ENCODE data around the gene INSYN2B.

INSYN2B gene

DNA sequence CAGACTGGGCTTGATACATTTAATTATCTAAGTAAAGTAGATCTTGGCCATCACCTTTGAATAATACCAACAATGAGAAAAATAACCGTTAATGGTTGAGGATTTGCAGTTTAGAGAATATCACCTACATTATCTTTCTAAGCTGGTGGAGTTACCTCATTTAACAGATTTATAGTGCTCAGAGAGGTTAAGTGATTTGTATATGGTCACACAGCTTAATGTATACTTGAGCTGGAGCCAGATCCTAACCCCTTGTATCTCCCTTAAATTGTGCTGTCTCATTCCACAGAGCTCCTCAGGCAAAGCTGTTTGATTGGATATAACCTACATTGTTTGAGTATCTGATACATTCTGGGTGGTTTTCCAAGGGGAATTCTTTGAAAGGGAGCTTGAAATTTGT is 57.8 kb downstream of the INSYN2B start:
- DNase-seq = no peak

DNA sequence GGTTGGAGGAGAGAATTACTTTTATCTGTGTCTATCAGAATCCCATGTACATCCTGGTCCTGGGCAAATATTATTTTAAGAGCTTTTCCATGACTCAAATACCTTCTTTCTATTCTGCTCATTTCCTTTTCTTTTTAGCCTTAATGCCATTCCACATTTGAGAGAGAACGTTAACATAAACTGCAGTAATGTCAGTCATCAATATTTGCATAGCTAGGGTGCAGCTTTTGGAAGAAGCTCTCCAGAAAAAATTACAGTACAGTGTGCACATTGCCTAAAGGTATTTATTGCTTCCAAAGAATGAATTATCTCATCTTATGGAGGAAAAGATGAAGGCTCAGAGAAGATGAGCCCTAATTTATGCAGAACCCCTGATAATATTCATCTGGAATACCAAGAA is 58.3 kb downstream of the INSYN2B start:
- DNase-seq = no peak

DNA sequence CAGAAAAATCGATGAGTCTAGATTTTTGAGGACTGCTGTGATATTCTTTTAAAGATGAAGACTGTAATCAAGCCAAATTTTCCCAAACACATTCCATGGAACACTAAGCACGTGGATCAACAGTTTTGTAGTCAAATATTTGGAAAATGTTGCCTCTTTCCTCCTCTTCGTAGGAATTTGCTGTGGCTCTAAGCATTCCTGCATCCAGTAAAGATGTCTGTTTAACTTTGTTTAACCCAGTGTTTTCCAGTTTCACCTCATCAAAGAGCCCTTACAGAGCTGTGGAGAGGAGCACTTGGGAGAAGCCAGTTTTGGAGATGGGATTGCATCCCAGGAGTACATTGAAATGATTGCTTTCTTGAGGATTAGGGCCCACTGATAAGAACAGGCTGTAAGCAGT is 58.9 kb downstream of the INSYN2B start:
- no peak for DNase-seq

DNA sequence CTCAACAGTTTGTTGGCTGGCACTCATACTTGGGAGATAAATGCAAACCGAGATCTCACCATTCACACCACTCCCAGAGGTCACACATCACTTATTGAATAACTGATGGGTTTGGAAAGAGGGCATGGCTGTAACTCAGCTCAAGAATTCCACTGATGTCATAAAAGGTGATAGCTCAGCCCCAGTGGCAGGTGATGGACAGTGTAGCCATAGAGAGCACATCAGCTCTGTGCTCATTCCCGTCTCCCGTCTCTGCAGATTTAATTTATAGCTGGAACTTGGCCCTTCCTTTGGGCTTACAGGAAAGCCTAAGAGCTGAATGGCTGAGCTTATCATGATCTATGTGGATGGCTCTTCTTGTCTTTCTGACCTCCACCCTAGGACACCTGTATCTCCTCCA is 59.8 kb downstream of the INSYN2B start:
- no peak for DNase-seq

DNA sequence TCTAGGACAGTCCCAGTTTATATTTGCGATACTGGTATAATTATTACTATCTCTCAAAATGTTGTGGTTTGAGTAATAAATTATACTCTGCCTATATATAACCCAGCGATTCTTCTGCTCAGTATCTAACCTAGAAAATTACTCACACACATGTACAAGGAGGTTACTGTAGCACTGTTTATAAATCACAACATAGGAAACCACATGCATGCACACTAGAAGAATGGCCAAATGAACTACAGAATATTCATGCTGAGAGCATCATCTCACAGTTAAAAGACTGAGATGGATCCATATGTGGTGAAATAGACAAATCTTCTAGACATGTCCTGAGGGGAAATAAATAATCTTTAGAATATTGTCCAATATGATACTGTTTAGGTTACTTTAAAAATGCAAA is 62.1 kb downstream of the INSYN2B start:
- DNase-seq = no peak

DNA sequence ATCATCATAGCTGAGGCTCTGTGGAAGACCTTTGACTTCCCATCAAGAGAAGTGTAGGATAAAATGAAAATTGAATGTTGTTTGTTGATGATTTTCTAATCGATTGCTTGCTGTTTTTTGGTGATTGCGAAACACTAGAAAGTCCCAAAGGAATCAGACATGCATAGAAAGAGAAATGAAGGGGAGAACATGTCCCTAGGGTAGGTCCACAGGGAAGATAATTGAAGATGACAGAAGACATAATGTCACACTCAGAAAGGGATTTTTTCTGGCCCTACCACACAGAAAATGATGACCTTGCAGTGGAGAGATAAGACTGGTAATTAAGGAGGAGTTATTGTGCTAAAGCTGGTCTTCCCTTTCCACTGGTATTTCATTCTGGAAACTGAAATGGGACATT is 62.8 kb downstream of the INSYN2B start:
- no peak for DNase-seq

DNA sequence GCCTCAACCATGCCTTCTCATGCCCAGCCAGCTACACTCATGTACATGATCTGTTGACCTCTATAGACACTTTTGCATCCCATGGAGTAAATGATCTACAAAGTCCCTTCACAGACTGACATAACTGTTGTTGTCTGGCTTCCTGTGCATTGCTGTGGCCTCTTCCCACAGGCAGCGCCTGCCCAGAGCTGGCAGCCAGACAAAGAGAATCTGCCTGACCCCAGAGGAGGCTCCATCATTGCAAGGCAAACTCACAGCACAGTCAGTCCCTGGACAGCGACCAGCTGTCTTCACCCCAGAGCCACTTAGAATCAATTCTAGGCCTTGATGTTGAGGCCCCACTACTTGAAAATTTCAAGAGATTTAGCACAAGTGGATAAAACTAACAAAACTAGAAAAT is 65.5 kb downstream of the INSYN2B start:
- peak; percentile 70 for DNase-seq

DNA sequence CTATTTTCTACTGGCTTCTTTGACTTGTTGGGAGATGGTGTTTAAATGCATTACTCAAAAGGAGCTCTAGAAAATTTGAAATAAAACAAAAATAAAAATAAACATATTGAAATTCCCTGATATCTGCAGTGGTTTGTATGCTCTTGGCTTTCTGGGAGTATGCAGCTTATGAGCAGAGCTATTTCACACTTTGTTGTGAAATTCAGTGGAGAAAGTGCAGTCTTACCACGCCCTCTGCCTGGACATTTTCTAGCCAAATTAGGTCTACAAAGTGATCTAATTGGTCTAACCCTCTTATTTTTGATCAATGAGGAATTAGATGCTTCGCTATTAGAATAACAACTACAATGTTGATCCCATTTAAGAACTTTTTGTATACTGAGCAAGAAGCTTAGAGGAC is 66.8 kb downstream of the INSYN2B start:
- DNase-seq = no peak

DNA sequence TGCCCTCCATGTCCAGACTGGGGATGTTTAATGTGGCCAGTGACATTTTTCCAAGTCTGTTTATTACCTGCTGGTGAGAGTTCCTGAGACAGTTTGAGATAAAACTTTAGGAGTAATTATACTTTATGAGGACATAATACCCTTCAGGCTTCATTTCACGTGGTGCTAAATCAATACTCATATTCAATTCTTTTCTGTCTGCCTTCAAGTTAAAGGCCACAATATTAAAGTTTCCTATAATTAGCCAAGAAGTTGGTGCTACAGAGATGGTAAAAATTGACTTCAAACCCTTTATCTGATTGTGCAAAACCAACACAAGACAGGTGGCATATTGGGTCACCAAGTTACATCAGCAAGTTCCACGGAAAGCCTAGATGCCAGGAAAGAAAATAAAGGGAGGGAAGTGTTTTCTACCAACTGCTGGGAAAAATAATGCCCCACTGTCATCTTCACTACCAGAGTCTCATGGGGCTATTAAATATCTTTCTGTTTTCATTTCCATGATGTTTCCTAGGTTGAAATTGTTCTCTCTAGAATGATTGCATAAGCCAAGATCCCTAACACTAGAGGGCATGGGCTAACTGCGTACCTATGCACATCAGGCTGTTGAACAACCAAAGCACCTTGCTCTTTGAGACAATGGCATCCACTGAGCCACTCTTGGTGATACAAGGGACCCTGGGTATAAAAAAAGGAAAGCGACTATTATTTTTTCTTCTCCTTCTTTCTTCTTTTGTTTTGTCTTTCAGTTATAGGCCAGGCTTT is 68.7 kb downstream of the INSYN2B start:
- DNase-seq = no peak

DNA sequence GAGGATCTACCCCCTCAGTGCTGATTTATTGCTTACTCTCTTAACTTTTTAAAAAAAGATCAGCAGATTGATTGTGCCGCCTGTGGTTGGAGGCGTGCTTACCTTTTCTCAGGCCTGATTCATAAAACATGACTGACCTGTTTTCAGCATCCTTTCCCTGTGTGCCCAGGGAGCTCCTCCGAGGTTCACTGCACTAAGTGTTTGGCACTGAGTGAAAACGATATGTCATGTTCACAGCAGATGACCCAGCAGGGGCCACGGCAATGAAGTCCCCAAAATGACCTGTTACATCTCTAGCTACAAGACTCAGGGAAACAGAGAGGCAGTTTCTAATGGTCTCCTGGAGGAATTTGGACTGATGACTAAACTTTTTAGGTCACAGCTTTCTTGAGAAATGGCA is 69.9 kb downstream of the INSYN2B start:
- no peak for DNase-seq

DNA sequence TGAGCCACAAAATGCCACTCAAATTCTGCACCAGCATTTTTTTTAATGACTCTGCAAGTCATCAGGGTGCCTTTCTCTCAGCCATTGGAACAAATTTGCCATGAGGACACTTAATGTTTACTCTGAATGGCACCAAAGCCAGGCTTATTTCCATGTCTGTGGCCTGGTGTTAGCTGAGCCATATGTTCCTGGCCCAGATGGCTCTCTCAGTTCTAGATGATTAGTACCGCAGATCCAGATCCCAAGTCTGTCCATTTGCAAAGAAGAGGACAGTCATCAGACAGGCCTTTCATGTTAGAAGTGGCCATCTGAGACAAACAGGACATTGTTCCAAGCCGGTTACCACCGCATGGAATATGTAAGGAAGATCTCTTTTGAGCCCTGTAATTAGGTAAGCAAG is 70.3 kb downstream of the INSYN2B start:
- DNase-seq = no peak

DNA sequence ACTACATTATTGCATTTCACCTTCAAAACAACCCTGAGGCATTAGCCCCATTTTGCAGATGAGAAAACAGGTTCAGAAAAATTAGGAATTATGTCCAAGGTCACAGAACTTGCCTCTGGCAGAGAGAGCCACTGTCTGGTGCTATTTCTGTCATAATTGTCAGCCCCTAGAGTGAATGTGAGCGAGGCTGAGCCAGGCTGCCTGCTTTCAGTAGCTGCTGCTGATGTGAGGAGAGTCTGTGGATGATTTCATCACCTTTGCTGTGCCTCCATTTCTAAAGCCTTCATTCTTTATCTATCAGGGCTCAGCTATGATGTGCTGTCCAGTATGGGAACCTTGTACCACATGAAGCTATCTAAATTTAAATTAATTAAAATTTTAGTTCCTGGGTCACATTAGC is 71.4 kb downstream of the INSYN2B start:
- no peak for DNase-seq

DNA sequence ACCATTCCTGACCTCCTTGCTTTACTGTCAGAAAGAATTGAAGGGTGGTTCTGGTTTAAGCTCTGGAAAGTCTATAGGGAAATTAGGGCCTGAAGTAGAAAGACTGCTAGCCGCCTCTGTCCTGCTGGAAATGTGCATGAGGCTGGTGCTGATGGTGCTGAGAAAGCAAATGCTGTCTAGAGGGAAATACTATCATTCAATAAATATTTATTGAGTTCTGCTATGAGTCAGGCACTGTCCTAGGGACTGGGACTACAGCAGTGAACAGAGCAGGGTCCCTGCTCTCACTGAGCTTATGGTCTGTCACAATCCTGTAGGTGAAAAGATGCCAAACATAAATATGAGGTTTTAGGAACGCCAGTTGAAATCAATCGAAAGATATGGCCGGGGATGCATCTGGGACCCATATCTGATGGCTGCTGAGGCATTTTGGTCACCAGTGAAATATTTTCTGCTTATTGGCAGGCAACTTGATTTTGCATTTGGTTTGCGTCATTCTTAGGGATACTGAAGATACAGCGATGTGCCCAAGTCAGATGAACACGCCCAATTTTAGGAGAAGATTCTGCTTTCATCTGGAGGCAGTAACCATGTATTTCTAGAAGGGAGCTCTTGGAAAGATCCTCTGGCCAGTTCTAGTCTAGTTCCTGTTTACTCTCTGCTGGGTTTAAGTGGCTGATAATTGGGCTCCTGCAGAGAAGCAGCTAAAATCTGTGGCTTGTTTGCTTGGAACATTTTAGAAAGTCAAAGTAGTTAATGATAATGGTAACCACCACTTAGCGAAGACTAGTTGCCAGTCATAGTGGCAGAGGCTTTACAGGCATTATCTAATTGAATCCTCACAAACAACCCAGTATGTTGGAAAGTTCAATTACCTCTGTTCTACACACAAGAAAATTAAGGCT is 73.3 kb downstream of the INSYN2B start:
- DNase-seq = no peak

DNA sequence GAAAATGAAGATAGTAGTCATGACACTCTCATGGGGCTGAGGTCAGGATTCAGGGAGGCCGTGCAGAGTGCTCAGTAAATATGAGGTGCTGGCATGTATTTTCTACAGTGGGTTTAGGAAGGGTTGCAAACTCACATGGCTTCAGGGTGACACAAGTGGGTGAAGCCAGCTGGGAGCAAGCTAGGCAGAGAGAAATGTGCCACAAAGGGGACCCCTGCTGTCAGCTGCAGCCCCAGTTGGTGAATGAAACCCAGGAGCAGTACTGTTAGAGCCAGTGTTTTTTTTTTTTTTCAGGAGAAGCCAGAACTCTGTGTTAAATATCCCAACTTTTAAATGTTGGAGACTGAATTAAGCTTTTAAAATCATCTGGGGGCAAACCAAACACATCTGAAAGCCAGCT is 75.3 kb downstream of the INSYN2B start:
- no peak for DNase-seq

DNA sequence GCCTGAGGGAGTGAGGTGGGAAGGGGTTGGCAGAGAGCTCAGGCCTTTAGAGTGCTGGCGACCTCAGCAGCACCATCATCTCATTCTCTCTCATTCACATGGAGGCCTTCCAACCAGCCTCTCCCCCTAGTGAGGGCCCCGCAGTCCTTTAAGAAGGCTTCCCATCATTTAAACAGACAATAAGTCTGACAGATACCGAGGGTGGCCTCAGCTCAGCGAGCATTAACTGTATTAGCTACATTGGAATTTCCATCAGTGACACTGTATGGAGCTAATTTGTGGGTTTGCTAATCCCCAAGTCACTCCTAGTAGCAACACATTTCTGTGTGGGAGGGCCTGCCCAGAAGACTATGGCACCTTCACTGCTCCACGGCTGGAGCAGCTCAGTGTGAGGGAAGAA is 75.8 kb downstream of the INSYN2B start:
- no peak for DNase-seq

DNA sequence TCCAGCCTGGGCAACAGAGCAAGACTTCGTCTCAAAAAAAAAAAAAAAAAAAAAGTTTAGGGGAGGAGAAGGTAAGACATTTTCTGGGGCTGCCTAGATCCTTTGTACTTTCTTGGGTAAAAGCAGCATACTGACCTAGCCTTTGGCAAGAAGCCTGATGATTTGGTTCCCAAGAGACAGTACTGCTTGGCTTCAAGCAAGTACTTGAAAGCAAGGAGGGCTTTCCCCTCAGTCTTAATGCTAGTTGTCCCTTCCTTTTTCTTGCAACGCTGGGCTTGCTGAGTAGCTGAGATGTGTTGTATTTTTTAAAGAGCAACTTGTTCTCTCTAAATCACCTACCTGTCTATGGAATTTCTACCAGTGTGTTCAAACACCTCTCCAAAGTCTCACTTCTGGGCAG is 76.2 kb downstream of the INSYN2B start:
- peak; percentile 50 for DNase-seq

DNA sequence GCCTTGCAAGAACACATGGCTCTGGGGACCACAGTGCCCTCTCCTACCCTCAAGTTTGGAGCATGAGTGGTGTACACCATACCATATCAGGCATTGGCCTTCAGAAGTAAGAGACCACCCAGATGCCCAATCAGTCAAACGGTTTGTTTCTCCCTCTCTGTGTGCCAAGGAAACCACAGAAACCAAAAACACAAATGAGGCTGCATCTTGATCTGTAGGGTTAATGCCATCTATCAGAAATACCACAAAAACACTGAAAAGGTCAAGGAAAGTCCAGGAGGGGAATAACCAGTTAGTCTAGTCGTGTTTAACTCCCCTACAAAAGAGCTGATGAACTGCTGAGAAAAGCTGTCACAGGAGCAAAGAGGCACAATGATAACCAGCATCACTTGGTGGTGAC is 78.4 kb downstream of the INSYN2B start:
- no peak for DNase-seq

DNA sequence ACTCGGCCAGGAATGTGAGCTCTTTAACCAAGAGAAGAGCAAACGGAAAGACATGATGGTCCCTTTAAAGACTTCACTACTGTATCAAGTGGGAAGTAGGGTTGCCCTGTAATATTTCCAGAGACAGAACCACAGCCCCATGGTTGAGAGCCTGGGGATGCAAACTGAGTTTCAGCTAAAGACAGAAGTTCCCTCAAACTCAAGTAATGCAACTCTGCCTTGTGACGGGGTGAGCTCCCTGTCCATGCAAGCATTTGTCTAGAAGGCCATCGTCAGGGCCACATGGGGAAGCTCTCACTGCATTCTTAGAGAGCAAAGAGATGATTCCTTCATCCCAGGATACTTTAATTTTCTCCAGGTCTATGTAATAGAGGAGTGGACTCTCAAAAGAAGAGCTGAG is 82.8 kb downstream of the INSYN2B start:
- DNase-seq = no peak

DNA sequence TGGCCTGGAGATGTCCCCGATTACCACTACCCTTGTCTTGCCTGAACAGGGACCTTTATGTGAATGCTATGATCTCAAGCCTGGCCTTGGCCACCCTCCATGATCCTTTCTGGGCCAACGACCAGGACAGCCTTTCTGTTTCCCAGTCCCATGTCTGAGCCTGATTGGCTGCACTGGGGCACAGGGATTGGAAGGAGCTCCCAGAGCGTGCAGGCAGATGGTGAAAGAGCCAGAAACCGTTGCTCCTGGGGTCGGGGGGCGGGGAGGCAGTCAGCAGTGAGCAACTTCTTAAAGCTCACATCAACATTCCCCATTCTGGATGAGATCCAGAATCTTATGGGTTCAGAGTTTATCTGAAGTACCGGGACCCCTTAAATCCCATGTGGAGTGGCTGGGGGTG is 84.4 kb downstream of the INSYN2B start:
- peak; percentile 42 for DNase-seq

DNA sequence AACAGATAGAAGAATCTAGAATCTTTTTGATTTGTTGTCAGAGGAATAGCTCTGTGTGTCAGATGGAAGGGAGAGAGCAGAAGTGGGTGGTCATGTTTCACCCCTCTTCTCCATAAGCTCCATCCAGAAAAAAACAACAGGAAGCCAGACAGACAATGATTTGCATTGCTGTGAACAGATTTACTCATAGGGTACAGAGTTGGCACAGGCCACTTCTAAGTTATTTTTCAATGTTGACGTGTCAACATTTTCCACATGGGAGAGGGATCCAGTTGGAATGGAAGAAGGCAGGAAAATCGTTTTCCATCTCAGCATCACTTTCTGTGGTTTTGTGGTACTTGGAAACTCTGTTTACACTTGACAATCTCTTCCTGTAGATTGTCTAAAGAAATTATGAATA is 86.7 kb downstream of the INSYN2B start:
- DNase-seq = no peak

DNA sequence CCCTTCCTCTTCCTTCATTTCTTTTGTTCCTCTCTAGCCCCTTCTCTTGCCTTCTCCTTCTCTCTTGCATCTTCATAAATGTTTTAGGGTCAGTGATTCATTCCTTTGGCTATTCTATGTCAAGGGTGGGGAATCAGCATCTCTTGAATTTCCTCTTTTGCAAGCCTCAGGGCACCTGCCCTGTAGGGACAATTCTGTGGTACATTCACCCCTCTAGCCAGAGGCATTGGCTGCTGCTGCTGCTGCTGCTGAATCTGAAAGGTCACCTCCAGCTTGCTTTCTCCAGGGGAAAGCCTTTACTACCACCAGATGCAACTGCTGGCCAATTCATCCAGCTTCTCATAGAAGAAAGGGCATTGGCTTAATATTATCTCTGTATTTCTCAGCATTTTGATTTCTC is 87.3 kb downstream of the INSYN2B start:
- no peak for DNase-seq

DNA sequence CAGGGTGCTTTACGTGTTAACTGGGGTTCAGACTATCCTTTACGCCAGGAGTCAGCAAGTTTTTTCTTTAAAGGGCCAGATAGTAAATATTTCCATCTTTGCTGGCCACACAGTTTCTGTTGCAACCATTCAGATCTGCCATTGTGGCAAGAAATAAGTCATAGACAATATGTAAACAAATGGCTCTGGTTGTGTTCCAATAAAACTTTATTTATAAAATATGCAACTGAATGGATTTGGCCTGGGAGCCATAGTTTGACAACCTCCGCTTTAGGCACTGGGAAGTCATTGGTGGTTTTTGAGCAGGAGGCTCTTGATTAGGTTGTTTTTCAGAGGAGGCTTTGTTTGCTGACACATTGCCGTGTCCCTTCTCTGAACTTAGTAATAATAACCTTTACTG is 90.7 kb downstream of the INSYN2B start:
- DNase-seq = no peak

DNA sequence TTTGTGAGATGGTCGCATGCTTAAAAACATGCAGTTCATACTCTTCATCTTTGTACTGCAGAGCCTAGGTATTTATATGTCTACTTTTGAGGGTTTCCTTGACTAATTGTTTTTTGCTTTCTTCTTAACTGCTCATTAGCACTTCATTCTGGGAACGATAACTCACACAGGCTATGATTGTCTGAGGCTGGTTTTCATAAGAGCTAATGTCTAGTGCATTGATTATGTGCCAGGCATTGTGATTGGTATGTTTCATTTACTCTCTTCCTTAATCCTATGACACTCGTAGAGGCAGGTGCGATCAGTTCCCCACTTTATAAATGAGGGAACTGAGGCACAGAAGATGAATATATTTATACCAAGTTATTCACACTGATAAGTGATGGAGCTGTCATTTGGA is 93.6 kb downstream of the INSYN2B start:
- DNase-seq = no peak

DNA sequence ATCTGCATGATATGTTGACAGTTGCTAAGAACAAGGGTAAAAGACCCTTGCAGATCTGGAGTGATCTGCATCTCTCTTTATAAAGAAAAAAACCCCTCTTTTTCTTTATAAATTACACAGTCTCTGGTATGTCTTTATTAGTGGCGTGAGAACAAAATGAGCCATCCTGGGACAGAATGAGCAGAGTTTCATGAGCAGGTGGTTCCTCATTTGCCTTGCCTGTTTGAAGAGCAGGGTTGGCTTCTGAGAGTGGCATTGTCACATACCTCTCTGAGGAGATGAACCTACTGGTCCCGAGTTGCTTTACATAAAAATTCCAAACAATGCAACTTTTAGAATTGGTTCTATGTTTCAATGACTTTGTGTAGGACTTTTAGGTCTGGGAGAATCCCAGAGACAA is 94.3 kb downstream of the INSYN2B start:
- DNase-seq = no peak
